HG03196 (cell line): ENCODE measurements around the gene SNRNP70.
"Not testable (repeated sequence)": the region's sequence is repeated elsewhere in the genome, so short reads cannot be mapped to it uniquely, and the experiment has no call there.

Experiments used
- ATAC-seq: cut with Tn5 transposase; IDR thresholded peaks from one replicate; pipeline ENCODE4 v1.9.1; 2021; ENCODE audit not compliant: unreplicated experiment

SNRNP70 gene

DNA sequence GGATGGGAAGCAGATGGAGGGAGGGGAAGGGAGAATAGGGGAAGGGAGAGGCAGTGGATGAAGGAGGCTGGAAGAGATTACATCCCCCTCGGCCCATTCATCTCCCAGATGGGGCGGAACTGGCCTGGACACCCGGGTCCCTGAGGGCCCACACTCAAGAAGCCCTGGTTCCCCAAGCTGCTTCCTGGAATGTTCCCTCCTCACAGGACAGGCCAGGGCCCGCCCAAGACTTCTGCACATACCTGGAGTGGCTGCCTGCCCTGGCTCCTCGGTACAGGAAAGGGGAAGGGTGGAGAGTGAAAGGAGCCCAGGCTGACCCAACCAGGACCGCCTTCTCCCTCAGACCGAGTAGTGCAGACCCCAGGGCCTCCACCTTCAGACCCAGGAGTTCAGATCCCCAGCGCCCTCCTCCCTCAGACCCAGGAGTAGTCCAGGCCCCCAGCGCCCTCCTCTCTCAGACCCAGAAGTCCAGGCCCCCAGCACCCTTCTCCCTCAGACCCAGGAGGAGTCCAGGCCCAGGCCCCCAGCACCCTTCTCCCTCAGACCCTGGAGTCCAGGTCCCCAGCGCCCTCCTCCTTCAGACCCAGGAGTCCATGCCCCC lies 21.1 kb upstream of the SNRNP70 start:
- ATAC-seq = no peak

DNA sequence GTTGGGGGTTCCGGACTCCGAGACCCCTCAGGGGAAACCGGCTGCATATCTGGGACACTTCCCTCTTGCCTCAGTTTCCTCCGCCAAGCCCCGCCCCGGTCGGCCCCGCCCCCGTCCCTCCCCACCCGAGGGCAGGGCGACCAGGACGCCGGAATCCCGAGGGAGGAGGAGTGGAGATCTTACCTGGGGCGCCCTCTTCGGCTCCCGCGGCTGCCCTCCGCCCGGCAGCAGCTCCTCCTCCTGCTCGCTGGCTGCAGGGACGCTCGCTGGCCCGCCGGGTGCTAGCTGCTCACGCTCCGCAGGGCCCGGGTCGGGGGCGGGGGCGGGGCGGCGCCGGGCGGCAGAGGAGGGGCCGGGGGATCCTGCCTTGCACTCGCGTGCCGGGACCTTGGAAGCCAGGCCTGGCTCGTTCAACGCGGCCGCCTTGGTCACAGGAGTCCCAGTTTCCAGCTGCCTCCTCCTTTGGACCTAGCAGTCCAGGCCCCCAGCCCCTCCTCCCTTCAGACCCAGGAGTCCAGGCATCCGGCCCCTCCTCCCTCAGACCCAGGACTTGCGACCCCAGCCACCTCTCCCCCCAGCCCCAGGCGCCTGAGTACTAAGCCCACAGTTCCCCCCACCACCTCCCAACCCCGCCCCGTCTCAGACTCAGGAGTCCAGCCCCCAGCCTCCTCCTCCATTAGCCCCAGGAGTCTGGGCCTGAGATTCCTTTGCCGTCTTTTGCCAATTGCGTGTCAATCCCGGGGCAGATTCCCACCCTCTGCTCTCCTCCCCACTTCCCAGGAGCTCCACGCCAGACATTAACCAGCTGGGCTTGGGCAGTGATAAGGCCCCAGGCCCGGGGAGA lies 20.3 kb upstream of the SNRNP70 start, which contains the start of gene NTF4:
Gene NTF4 (minus strand): TSS at position 51 of the 844 bp plus-strand sequence. CDS start 2,821 bp downstream, outside the sequence.
- no peak for ATAC-seq

DNA sequence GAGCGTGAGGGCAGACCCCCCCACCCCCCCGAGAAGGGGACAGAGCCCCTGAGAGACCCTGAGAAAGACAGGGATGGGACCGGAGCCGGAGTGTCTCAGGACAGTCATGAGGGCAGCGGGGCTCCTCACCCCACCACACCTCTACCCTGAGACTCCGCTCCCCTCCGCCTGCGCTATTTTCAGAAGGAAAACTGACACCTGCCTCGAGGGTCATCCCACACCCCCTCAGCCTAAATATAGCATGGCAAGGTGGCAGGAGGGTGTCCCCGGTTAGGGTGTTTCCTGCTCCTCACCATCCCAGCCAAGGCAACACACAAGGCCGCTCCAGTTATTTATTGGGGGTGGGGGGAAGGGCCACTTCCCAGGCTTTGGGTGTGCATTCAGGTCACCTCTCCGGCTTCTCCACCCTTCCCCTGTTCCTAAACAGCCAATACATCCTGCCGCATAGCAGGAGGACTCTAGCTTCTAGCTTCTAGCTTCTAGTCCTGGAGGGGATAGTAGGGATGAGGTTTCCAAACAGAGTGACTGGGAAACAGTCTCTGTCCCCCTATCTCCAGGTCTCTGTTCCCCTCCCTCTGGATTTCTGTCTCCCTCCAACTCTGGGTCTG lies 19.2 kb upstream of the SNRNP70 start:
- ATAC-seq = no peak

DNA sequence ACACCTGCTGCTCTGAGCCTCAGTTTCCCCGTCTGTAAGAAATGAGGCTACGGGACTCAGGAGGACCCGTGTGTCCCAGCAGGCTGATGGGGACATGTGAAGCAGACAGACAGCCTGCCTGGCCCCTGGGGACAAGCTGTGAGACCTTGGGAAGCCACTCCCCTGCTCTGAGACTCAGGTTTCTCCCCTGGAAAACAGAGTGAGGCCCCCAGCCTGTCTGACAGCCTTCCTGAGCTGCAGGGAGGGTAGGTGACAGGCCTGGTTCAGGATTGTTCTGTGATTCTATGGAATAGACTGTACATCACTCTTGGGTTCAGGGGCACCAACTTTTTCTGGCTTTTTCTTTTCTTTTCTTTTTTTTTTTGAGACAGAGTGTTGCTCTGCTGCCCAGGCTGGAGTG lies 17.7 kb upstream of the SNRNP70 start:
- no peak for ATAC-seq

DNA sequence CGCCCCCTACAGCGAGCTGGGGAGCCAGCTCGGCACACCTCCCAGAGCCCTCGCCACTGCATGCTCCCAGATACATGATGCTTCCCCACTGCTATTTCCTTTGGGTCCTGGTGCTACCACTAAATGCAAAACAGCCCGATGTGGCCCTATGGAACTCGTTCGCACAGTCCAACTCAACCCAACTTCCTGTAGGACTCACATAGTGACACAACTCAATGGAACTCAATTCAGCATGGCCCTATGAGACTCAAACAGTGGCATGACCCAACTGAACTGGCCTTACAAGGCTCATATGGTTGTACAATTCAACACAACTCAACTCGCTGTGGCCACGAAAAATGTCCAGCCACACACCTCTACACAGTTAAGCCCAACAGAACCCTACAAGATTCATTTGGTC lies 16.2 kb upstream of the SNRNP70 start:
- no peak for ATAC-seq

DNA sequence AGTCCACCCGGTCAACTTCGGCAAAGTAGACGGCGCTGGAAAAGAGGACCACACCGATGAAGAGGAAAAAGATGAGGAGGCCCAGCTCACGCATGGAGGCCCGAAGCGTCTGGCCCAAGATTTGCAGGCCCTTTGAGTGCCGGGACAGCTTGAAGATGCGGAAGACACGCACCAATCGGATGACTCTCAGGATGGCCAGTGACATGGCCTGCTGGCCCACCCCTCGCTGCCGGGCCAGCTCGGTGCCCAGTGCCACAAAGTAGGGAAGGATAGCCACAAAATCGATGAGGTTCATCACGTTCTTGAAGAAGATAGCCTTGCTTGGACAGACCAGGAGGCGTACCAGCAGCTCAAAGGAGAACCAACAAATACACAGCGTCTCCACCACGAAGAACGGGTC lies 14.8 kb upstream of the SNRNP70 start:
- ATAC-seq = no peak

DNA sequence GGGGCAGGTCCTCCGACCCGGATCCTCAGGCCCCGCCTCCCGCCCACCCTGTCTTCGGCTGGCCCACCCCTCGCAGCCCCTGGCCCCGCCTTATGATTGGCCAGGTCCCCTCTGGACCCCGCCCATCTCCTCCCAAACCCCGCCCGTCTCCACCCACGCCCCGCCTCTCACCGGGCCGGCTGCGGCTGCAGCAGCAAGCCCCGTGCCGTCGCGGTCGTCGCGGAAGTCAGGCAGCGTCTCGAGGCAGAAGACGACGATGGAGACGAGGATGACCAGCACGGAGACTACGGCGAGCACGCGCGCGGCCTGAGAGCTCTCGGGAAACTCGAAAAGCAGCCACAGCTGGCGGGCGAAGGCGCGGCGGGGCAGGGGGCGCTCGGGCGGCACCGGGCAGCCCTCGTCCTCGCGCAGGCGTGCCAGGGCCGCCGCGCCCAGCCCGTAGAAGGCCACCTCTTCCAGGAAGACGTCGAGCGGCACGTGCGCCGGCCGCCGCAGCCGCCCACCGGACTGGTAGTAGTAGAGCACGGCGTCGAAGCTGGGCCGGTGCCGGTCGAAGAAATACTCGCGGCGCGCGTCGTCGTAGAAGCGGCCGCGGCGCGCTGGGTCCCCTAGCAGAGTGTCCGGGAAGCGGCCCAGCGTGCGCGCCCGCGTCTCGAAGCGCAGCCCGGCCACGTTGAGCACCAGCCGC lies 13.2 kb upstream of the SNRNP70 start:
- no peak for ATAC-seq

DNA sequence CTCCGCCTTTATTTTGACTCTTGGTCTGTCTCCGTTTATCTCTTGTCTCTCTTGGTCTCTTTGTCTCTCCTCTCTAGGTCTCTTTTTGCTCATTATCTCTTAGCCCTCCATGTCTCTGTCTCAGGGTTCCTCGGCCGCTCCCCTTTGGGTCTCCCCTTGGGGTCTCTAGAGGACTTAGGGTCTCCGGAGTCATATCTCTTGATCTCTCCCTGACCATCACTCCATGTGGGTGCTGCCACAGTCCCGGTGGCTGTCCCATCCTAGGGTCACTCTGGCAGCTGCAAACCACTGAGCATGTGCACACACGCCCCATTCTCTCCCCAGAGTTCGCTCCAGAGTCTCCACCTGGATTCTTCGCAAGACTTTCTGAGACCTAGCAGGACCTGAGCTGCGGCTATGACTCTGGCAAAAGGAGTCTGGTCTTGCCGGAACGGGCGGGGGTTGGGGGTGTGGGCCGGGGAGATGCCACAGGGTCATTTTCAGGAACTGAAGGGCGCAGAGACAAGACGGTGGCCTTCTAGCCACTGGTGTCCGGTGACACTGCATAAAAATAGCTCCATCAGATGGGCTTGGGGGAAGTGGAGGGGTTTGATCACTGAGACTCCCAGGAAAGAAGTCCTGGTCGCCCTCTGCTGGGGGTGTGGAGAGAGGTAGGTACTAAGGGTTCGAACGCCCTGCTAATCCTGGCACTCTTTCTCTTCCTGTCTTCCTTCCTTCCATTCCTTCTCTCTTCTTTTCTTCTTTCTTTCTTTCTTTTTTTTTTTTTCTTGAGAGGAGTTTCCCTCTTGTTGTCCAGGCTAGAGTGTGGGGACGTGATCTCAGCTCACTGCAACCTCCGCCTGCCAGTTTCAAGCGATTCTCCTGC lies 11.5 kb upstream of the SNRNP70 start:
- ATAC-seq = no peak

DNA sequence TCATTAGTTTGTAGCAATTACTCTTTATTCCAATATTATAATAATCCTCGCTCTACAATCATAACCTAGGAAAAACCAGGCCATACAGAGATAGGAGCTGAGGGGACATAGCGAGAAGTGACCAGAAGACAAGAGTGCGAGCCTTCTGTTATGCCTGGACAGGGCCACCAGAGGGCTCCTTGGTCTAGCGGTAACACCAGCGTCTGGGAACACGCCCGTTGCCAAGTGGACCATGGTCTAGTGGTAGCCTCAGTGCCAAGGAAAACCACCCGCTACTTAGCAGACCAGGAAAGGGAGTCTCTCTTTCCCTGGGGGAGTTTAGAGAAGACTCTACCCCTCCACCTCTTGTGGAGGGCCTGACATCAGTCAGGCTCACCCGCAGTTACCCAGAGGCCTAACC lies 10.4 kb upstream of the SNRNP70 start:
- not testable (repeated sequence) for ATAC-seq

DNA sequence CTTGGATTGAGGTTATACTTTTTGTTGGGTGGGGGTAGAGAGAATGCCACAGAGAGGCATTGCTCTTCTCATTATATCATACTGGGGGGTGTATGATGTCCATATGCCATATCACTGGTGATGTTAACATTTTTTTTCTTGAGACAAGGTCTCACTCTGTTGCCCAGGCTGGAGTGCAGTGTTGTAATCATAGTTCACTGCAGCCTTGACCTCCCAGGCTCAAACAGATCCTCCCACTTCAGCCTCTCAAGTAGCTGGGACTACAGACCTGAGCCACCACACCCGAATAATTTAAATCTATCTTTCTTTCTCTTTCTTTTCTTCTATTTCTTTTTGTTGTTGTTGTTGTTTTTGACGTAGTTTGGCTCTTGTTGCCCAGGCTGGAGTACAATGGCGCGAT lies 4.9 kb upstream of the SNRNP70 start:
- no peak for ATAC-seq

DNA sequence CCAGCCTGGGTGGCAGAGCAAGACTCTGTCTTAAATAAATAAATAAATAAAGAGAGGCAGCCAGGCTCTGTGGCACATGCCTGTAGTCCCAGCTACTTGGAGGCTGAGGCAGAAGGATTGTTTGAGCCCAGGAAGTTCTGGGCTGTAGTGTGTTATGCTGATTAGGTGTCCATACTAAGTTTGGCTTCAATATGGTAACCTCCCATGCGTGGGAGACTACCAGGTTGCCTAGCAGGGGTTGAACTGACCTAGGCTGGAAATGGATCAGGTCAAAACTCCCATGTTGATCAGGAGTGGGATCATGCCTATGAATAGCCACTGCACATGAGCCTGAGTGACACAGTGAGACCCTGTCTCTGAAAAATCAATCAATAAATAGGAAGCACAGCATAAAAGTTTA lies 4.0 kb upstream of the SNRNP70 start:
- ATAC-seq = no peak

DNA sequence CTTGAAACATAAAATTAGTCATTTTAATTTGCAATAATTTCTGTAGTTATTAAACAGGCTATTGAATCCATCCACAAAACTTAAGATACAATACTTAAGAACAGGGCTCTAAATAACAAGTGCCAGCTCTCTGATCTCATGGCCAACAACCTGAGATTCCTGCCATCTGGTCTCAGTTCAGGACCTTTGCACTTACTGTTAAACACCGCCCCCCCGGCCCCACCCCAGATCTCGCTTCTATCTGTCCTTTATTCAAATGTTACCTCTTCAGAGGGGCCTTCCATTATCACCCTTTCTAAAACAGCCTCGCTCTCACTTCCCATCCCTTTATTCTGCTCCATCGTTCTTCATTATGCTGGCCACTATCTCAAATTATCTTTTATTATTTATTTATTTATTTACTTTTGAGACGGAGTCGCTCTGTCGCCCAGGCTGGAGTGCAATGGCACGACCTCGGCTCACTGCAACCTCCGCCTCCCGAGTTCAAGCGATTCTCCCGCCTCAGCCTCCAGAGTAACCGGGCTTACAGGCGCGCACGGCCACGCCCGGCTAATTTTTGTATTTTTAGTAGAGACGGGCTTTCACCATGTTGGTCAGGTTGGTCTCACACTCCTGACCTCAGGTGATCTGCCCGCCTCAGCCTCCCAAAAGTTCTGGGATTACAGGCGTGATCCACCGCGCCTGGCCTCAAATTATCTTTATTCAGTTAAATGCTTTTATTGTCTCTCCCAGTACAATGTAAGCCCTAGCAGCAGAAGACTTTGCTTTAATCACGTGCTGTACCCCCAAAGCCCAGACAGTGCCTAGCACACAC lies 838 bp upstream of the SNRNP70 start:
- ATAC-seq = no peak

DNA sequence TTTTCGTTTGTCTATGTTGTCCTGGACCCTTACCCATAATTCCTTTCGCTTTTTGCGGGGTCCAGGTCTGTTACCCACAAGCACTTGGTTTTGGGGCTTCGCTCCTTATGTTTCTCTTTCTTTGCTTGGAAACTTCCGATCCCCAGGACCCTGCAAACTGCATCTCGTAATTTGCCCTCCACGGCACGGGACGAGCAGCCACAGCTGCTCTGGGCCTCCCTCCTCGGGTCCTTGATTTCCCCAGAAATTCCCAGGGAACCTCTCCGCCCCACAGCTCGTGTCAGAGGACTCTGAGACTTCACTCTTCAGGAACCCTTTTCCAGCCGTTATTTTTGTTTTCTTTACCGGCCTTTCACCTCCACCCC lies 599 bp downstream of the SNRNP70 start:
- no peak for ATAC-seq

DNA sequence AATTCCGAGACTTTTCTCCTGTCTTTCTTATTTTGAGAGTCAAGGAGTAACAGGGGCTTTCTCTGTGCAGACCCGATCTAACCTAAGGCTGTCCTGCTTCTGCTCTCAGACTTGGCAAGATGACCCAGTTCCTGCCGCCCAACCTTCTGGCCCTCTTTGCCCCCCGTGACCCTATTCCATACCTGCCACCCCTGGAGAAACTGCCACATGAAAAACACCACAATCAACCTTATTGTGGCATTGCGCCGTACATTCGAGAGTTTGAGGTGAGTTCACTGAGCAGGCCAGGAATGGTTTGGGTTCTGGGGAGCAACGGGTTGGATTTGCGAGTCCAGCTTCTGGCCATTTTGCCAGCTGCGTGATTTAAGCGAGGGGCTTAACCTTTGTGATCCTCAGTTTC lies 1.0 kb downstream of the SNRNP70 start:
- no peak for ATAC-seq

DNA sequence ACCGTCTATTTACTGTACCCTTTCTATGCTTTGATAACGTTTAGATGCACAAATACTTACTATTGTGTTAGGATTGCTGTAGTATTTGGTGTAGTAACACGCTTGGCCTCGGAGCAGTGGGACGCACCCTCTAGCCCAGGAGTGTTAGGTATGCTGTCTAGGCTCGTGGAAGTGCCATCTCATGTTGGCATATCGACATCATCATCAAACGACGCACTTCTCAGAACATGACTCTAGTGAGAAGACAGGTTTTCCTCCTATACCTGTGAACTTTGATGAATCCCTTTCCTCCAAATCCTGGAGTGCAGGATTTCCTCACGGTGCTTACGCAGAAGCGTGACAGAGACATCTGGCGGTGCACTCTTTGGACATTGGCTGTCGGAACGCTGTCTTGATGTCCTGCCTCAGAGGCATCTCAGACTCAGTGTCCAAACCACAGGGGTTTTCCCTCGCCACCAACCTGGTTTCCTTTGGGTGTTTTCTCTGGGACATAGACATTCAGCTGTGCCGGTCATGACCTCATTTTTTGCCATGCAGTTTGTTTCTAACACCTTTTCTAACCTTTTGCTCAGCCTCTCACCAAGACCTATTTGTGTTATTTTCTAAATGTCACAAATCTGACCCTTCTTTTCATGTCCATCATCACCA lies 6.3 kb downstream of the SNRNP70 start:
- no peak for ATAC-seq

DNA sequence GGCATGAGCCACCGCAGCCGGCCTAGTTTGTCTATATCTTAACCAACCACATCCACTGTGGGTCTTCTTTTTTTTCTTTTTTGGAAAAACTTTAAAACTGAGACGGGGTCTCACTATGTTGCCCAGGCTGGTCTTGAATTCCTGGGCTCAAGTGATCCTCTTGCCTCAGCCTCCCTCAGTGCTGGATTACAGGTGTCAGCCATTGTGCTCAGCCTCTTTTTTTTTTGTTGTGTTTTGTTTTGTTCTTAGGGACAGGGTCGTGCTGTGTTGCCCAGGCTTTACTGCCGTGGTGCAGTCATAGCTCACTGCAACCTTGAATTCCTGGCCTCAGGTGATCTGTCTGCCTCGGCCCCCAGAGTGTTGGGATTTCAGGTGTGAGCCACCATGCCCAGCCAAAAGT lies 7.4 kb downstream of the SNRNP70 start:
- ATAC-seq = no peak

DNA sequence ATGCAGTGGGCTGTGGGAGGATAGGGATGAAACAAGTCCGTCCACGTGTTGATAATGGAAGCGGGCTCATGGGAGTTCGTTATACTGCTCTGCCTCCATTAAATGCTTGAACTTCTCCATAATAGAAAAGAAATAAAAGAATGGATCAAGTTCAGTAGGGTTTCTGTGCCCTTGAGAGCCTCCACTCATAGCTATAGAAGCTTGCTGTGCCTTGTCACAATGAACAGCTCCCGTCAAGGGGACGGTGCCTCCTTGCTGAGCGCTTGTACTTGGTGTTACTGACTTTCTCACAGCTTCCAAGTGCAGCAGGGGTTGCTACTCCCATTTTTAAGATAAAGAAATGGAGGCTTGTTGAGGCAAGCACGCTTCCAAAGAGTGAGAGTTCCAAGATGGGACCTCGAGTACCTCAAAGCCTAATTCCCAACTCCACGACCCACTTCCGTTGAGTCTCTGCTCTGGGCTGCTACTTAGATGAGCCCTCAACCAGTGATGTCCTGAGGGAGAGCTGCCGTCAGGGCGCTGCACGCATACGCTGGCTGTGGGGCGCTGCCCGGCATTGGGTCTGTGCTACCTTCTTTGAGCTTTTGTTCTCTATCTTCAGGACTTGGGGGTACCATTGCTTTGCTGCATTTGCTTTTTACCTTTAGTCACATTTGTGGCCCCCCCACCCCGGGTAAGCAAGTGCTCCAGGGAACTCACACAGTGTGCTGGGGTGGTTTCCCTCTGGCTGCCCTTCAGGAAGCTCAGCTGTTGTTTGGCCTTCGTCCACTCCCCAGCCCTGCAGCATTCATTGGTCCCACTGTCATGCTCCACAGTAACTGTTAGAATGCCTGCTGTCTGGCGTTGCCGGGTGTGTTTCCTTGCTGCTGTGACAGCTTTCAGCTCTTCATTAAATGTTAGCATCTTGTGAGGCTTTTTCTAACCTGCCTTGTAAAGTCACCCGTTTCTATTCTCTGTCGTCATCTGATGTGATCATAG lies 9.5 kb downstream of the SNRNP70 start:
- ATAC-seq = no peak
